NCI-H1092 (cell line): ENCODE data around the gene POLN.
"Not testable (repeated sequence)": the region's sequence is repeated elsewhere in the genome, so short reads cannot be mapped to it uniquely, and the experiment has no call there.

Source experiments
- DNase-seq: peaks from one replicate; lab custom pipeline; 2025; lab: John Stamatoyannopoulos, UW

Gene POLN

GRCh38 chr4:2040391-2041238 is 201.3 kb downstream of the POLN start:
- DNase-seq: no peak

GRCh38 chr4:2036866-2037265 is 205.1 kb downstream of the POLN start:
- DNase-seq: no peak

- DNase-seq: no peak
These were observed 205.6 kb downstream of the POLN start for GRCh38 chr4:2036327-2036726.

DNA sequence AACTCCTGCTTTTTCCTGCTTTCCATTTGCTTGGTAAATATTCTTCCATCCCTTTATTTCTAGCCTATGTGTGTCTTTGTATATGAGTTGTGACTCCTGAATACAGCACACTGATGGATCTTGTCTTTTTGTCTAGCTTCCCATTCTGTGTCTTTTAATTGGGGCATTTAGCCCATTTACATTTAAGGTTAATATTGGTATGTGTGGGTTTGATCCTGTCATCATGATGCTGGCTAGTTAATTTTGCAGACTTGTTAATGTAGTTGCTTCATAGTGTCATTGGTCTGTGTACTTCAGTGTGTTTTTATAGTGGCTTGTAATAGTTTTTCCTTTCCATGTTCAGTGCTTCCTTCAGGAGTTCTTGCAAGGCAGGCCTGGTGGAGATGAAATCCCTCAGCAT is 210.8 kb downstream of the POLN start:
- DNase-seq: not testable (repeated sequence)

DNA sequence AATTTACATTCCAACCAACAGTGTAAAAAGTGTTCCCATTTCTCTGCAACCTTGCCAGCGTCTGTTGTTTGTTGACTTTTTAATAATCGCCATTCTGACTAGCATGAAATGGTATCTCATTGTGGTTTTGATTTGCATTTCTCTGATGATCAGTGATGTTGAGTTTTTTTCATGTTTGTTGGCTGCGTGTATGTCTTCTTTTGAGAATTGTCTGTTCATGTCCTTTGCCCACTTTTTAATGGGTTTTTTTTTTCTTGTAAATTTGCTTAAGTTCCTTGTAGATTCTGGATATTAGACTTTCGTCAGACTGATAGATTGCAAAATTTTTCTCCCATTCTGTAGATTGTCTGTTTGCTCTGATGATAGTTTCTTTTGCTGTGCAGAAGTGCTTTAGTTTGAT is 214.8 kb downstream of the POLN start:
- not testable (repeated sequence) for DNase-seq

DNA sequence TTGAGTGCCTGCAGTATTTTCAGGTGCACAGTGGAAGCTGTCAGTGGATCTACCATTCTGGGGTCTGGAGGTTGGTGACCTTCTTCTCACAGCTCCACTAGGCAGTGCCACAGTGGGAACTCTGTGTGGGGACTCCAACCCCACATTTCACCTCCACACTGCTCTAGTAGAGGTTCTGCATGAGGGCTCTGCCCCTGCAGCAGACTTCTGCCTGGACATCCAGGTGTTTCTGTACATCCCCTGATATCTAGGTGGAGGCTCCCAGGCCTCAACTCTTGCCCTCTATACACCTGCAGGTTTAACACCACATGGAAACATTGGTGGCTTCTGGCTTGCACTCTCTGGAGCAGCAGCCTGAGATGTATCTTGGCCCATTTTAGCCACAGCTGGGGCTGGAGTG is 216.1 kb downstream of the POLN start:
- DNase-seq: no peak

DNA sequence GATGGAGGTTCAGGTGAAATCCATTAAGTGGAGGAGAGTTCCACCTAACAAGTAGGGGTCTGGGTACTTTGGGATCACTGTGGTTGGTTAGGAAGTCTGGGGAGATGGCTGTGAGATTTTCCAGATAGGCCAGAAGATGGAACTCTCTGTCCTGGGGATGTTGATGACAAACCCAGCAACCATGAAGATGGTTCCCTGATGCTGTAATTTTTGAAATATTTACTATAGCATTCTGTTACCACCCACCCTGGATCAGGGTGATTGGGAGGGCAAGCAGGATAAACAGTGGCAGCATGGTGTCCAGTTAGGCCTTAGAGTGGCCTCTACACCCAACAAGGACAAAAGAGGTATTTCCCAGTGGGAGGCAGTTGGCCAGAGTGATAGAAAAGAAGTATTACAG is 217.2 kb downstream of the POLN start:
- no peak for DNase-seq
